Esophagus muscularis mucosa (tissue), 3 donors: ENCODE measurements around the gene INPP5J.

Source experiments
- POLR2AphosphoS5 ChIP-seq, 2 donors: sonication (generic); formaldehyde crosslinking; IDR thresholded peaks; one replicate each; pipeline ENCODE4 v1.6.1; 2017; ENCODE audit warnings: antibody characterized with exemption in 2 of 2
- TF ChIP-seq, protein P1 (sequence below), 3 experiments: fragments of 200-600 bp in 2 of 3; fragments of 450-650 bp in 1 of 3; sonication (generic) in 2 of 3; IDR thresholded peaks; one replicate each; pipeline ENCODE4 v1.5.1; 2017 to 2019; ENCODE audit warnings: antibody characterized with exemption in 3 of 3, mild to moderate bottlenecking in 2 of 3, moderate library complexity in 1 of 3

DNA sequence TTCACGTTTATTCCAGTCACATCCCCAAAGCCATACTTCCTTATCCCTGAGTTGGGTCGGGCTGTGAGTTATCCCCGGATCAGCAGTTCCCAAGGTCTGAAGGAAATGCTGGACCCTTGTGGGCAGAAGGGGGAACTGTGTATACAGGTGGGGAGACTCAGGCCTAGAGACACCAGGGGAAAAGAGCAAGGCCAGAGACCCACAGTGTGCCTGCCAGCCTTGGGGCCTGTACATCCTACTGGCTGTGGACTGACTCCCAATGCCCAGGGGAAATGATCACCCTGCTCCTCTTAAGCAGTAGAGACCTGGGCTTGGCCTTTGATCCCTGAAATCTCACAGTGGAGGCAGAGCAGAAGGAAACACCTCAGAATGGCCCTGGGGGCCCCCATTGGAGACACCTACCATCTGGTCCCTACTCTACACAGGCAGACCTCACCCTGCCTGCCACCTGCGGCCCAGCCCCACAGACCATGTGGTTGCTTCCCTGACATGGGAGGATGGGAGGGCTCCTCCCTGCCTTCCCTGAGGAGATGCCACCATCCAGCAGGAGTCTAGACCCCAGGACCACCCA, 16.7 kb upstream of the INPP5J start:
- TF ChIP-seq POLR2AphosphoS5 (IDR thresholded peaks at IDR 0.05) = peak in 1 of 2 donors; percentile 41
- TF ChIP-seq, protein P1, sequence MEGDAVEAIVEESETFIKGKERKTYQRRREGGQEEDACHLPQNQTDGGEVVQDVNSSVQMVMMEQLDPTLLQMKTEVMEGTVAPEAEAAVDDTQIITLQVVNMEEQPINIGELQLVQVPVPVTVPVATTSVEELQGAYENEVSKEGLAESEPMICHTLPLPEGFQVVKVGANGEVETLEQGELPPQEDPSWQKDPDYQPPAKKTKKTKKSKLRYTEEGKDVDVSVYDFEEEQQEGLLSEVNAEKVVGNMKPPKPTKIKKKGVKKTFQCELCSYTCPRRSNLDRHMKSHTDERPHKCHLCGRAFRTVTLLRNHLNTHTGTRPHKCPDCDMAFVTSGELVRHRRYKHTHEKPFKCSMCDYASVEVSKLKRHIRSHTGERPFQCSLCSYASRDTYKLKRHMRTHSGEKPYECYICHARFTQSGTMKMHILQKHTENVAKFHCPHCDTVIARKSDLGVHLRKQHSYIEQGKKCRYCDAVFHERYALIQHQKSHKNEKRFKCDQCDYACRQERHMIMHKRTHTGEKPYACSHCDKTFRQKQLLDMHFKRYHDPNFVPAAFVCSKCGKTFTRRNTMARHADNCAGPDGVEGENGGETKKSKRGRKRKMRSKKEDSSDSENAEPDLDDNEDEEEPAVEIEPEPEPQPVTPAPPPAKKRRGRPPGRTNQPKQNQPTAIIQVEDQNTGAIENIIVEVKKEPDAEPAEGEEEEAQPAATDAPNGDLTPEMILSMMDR (IDR thresholded peaks at IDR 0.05) = peak in 2 of 3 experiments; percentile 9 to 31
